GM12892 (cell line): ENCODE results near the gene NFIL3.

Experiments
- POLR2A ChIP-seq: IDR thresholded peaks from 2 replicates; pipeline ENCODE4 v1.6.1; 2011; ENCODE audit warnings: low read depth, low read length, control low read depth
- POLR2AphosphoS5 ChIP-seq: IDR thresholded peaks from 2 replicates; pipeline ENCODE4 v1.6.1; 2011; ENCODE audit warnings: low read depth, low read length, control low read depth
- TAF1 ChIP-seq: IDR thresholded peaks from 2 replicates; pipeline ENCODE4 v1.6.1; 2011; ENCODE audit warnings: low read depth, mild to moderate bottlenecking, control low read depth, low read length, borderline replicate concordance

- TF ChIP-seq POLR2A = no peak
- TF ChIP-seq POLR2AphosphoS5 = no peak
- TF ChIP-seq TAF1 = no peak
Measured at GRCh38 chr9:91364005-91364404, 59.6 kb downstream of the NFIL3 start.
